Measurements from ENCODE around the gene PLA2G4B. TPM values are rescaled to one million over a fixed set of nuclear protein-coding genes. Genes with fewer than 3 reads are reported as not detected.

Gene PLA2G4B
- total RNA-seq, 6 experiments from 2014 or later: 1.6 to 3.0 (median 2.7) TPM

GRCh38 chr15:41868321-41868720 is 29.7 kb downstream of the PLA2G4B start:
- no peak for DNase-seq
- peaks cover 12% of the 10 kb centered on the region for H3K27me3 Mint-ChIP-seq (ENCODE audit: insufficient read depth)
- no peaks in the 10 kb centered on the region for H3K9me3 Mint-ChIP-seq
- H3K4me3 Mint-ChIP-seq: no peak overlapping the region
- no peak overlapping the region for H3K27ac Mint-ChIP-seq
- H3K36me3 Mint-ChIP-seq (ENCODE audit: low read depth): no peaks in the 10 kb centered on the region
- H3K4me1 Mint-ChIP-seq (ENCODE audit: low read depth): peaks cover 12% of the 10 kb centered on the region
- TF ChIP-seq, protein P1, sequence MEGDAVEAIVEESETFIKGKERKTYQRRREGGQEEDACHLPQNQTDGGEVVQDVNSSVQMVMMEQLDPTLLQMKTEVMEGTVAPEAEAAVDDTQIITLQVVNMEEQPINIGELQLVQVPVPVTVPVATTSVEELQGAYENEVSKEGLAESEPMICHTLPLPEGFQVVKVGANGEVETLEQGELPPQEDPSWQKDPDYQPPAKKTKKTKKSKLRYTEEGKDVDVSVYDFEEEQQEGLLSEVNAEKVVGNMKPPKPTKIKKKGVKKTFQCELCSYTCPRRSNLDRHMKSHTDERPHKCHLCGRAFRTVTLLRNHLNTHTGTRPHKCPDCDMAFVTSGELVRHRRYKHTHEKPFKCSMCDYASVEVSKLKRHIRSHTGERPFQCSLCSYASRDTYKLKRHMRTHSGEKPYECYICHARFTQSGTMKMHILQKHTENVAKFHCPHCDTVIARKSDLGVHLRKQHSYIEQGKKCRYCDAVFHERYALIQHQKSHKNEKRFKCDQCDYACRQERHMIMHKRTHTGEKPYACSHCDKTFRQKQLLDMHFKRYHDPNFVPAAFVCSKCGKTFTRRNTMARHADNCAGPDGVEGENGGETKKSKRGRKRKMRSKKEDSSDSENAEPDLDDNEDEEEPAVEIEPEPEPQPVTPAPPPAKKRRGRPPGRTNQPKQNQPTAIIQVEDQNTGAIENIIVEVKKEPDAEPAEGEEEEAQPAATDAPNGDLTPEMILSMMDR (IDR thresholded peaks at IDR 0.05): no peak

DNA sequence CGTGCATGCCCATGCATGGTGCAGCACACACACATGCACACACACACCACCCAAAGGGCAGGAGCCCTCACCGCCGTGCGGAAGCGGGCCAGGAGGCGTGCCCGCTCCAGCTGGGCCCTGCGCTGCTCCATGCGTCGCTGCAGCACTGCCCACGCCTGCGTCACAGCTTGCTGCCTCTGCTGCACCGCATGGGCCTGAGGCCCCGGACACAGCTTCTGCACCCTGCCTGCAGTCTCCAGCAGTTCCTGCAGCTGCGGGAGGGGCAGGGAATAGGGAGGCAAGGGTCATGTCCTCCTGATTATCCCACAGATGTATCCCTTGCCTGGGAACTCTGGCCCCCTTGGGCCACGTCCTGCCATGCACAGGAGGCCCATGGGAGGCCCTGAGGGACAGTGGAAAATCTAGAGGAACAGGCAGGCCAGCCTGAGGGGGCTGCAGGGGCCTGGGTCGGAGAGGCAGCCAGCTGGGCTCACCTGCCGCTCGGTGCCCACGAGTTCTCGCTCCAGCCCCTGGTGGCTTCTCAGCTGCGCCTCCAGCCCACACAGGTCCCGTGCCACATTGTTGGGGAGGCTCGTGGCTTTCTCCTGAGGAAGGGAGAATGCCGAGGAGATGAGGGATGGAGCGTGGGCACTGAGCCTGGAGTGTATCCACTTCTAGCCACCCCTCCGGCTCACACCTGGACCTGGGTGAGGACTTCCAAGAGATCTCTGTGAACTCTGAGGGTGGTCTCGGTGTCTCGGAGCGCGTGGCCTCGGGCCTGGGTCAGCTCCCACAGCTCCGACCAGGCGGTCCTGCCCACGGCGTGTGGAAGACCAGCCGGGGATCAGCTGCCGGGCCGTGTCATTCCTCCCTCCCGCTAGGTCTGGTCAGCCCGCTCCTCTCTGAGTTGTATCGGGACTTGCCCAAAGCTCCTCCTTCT is 31.4 kb downstream of the PLA2G4B start:
- DNase-seq: no peak
- H3K27me3 Mint-ChIP-seq (ENCODE audit: insufficient read depth): peaks cover 13% of the 10 kb centered on the region
- peak overlapping the region; percentile 91 for H3K27ac Mint-ChIP-seq
- no peak overlapping the region; the same call in 1 of the 2 replicates for H3K4me3 Mint-ChIP-seq
- TF ChIP-seq, protein P1 (IDR thresholded peaks at IDR 0.05): no peak
- peaks cover 12% of the 10 kb centered on the region for H3K4me1 Mint-ChIP-seq (ENCODE audit: low read depth)
- H3K36me3 Mint-ChIP-seq (ENCODE audit: low read depth): no peaks in the 10 kb centered on the region
- no peaks in the 10 kb centered on the region for H3K9me3 Mint-ChIP-seq

GRCh38 chr15:41870689-41871081 is 32.0 kb downstream of the PLA2G4B start:
- Mint-ChIP-seq H3K4me1 (ENCODE audit: low read depth) (peaks cover 12% of the 10 kb centered on the region), H3K27ac (peak overlapping the region; percentile 91), H3K9me3 (no peaks in the 10 kb centered on the region), H3K4me3 (no peak overlapping the region; the same call in 1 of the 2 replicates), H3K27me3 (ENCODE audit: insufficient read depth) (peaks cover 11% of the 10 kb centered on the region), H3K36me3 (ENCODE audit: low read depth) (no peaks in the 10 kb centered on the region)
- TF ChIP-seq, protein P1 (IDR thresholded peaks at IDR 0.05): no peak
- DNase-seq: peak; percentile 87

GRCh38 chr15:41871175-41871905 is 32.7 kb downstream of the PLA2G4B start:
- Mint-ChIP-seq H3K27me3 (ENCODE audit: insufficient read depth) (peaks cover 11% of the 10 kb centered on the region), H3K27ac (peak overlapping the region; percentile 91), H3K9me3 (no peaks in the 10 kb centered on the region), H3K36me3 (ENCODE audit: low read depth) (no peaks in the 10 kb centered on the region), H3K4me1 (ENCODE audit: low read depth) (peaks cover 12% of the 10 kb centered on the region), H3K4me3 (no peak overlapping the region)
- DNase-seq: no peak
- TF ChIP-seq, protein P1 (IDR thresholded peaks at IDR 0.05): no peak

- H3K9me3 Mint-ChIP-seq: no peaks in the 10 kb centered on the region
- H3K27ac Mint-ChIP-seq: no peak overlapping the region
- peaks cover 11% of the 10 kb centered on the region for H3K27me3 Mint-ChIP-seq (ENCODE audit: insufficient read depth)
- no peak for DNase-seq
- no peak overlapping the region for H3K4me3 Mint-ChIP-seq
- peaks cover 12% of the 10 kb centered on the region for H3K4me1 Mint-ChIP-seq (ENCODE audit: low read depth)
- TF ChIP-seq, protein P1 (IDR thresholded peaks at IDR 0.05): no peak
- H3K36me3 Mint-ChIP-seq (ENCODE audit: low read depth): no peaks in the 10 kb centered on the region
These were observed 33.6 kb downstream of the PLA2G4B start for GRCh38 chr15:41872166-41872747.
